CD4-positive, alpha-beta T cell treated with Interleukin-15 for 4 hours (primary cell): ENCODE results near the gene WDR62.
"Not testable (repeated sequence)": the region's sequence is repeated elsewhere in the genome, so short reads cannot be mapped to it uniquely, and the experiment has no call there.

Experiments
- DNase-seq: peaks from one replicate; pipeline ENCODE4 v3.0.0-alpha.2; 2020; ENCODE audit warnings: low spot score

The WDR62 gene

GRCh38 chr19:36032251-36033104 is 22.2 kb upstream of the WDR62 start, which contains the start of gene CLIP3:
Gene CLIP3, minus strand, starts transcription at chr19:36032873. Its CDS starts 516 bp downstream, at chr19:36032357.
- DNase-seq = peak; percentile 27

- no peak for DNase-seq
Observed at GRCh38 chr19:36040495-36040894, 14.2 kb upstream of the WDR62 start.

- DNase-seq = not testable (repeated sequence)
Observed at GRCh38 chr19:36041092-36041491, 13.6 kb upstream of the WDR62 start.

- DNase-seq = no peak
Observed at GRCh38 chr19:36041831-36042230, 12.9 kb upstream of the WDR62 start.

- DNase-seq = no peak
Observed at GRCh38 chr19:36043952-36044351, 10.7 kb upstream of the WDR62 start.

GRCh38 chr19:36046443-36047050 is 8.2 kb upstream of the WDR62 start:
- no peak for DNase-seq

GRCh38 chr19:36047835-36048234 is 6.9 kb upstream of the WDR62 start:
- no peak for DNase-seq

GRCh38 chr19:36049080-36049698 is 5.5 kb upstream of the WDR62 start:
- no peak for DNase-seq

GRCh38 chr19:36051236-36051635 is 3.5 kb upstream of the WDR62 start:
- DNase-seq = no peak

GRCh38 chr19:36051637-36052036 is 3.1 kb upstream of the WDR62 start:
- DNase-seq = no peak

GRCh38 chr19:36054119-36054732 is 471 bp upstream of the WDR62 start, which contains the start of gene THAP8:
Gene THAP8, minus strand, starts transcription at chr19:36054285. Its CDS starts 68 bp downstream, at chr19:36054217.
- peak; percentile 100 for DNase-seq

GRCh38 chr19:36058481-36059179 is 3.9 kb downstream of the WDR62 start:
- DNase-seq = no peak

GRCh38 chr19:36059180-36059910 is 4.6 kb downstream of the WDR62 start:
- DNase-seq = no peak

- no peak for DNase-seq
Observed at GRCh38 chr19:36060430-36060829, 5.7 kb downstream of the WDR62 start.

GRCh38 chr19:36061367-36061766 is 6.7 kb downstream of the WDR62 start:
- no peak for DNase-seq

GRCh38 chr19:36064826-36065225 is 10.1 kb downstream of the WDR62 start:
- no peak for DNase-seq

- no peak for DNase-seq
Observed at GRCh38 chr19:36067681-36068080, 13.0 kb downstream of the WDR62 start.

GRCh38 chr19:36068810-36069499 is 14.3 kb downstream of the WDR62 start:
- not testable (repeated sequence) for DNase-seq

GRCh38 chr19:36072081-36072480 is 17.4 kb downstream of the WDR62 start:
- no peak for DNase-seq

GRCh38 chr19:36073121-36073876 is 18.6 kb downstream of the WDR62 start:
- no peak for DNase-seq
